Cardiac septum (tissue), 1 donor: Measurements from ENCODE around the gene GNPTG. TPM values are rescaled to one million over a fixed set of nuclear protein-coding genes. Genes with fewer than 3 reads are reported as not detected.

Experiments used
- DNase-seq: peaks from one replicate; pipeline ENCODE4 v3.0.0-alpha.2; 2020; ENCODE audit warnings: low spot score
- intact Hi-C: fragments of 100-400 bp; cut with DNase I; formaldehyde crosslinking; loops from one replicate; pipeline ENCODE4 v1.14.0; 2022
- total RNA-seq: library from RNA; stranded (reverse); fragmentation: NEBNext Ultra II Directional; extraction: Animal tissue kit (Norgen Biotek cat#: 25700); gene quantifications from one replicate; pipeline ENCODE4 v1.2.1, GENCODE V29; 2021
- donor health status: DM: no; HTN: no; CAD: no.

Gene GNPTG
- total RNA-seq, 1 donor from 2014 or later = 32.3 TPM

- no peak for DNase-seq
- intact Hi-C loops = no loop called here
These were observed 10.1 kb downstream of the GNPTG start for GRCh38 chr16:1361685-1362360.

GRCh38 chr16:1362807-1363206 lies 11.1 kb downstream of the GNPTG start:
- no peak for DNase-seq
- intact Hi-C loops = no loop called here

- DNase-seq = peak; percentile 84
- intact Hi-C loops = no loop called here
These were observed 11.8 kb downstream of the GNPTG start for GRCh38 chr16:1363501-1364041.

- intact Hi-C loops = no loop called here
- no peak for DNase-seq
These were observed 12.8 kb downstream of the GNPTG start for GRCh38 chr16:1364510-1364909.

DNA sequence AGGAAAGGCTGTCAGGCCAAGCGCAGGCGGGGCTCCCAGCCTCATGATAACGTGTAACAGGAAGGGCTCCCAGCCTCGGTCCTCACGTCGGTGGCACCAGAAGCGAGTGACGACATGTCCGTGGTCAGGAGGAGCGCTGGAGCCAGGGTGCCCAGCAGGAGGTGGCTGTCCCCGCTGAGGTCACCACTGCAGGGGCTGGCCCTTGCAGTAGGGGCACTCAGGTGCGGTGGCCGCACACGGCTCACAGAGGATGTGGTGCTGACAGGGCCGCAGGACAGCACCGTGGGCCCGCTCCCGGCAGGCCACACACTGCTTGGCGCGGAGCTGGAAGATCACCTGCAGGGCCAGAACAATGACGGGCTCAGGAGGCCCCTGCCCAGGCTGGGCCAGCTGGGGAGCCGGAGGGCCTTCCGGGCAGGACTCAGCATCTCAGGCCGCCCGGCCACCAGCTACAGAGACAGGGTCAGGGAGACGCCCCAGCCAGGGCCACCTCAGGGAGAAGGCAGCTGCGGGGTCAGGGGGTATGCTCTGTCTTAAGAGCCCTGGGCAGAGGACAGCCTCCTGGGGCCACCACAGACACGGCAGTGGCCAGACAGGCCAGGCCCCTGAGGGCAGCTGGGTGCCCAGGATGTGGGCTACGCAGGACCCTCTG lies 14.5 kb downstream of the GNPTG start:
- intact Hi-C loops = no loop called here
- no peak for DNase-seq

- DNase-seq = no peak
- intact Hi-C loops = no loop called here
These were observed 15.1 kb downstream of the GNPTG start for GRCh38 chr16:1366712-1367299.

- intact Hi-C loops = no loop called here
- DNase-seq = no peak
These were observed 15.9 kb downstream of the GNPTG start for GRCh38 chr16:1367486-1368174.

GRCh38 chr16:1371054-1371978 lies 19.6 kb downstream of the GNPTG start:
- no peak for DNase-seq
- intact Hi-C loops = no loop called here

DNA sequence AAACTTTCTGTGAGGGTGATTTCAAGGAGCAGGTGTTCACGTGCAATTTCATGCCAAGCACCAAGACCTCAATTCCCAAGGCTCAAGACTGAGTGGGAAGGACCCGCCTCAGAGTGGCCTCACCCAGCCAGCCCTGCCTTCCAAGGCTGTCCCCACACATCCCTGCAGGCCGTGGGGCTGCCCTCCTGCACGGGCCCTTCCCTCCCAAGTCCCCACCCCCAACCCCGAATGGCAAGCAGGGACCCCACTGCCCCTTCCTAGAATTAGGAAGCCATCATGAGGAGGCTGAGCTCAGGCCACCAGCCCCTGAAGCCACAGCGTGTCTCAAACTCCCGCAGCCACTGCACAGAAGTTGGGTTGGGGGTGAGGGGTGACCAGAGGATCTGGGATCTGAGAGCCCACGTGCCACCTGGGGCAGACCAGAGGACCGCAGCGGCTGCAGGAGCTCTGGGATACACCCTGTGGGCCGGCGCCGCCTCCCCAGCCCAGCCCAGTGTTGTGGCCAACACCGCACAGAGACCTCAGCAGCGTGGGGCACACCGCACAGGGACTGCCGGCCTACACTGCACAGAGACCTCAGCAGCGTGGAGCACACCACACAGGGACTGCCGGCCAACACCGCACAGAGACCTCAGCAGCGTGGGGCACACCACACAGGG lies 20.7 kb downstream of the GNPTG start:
- DNase-seq = no peak
- intact Hi-C loops = no loop called here

GRCh38 chr16:1374418-1375297 lies 22.9 kb downstream of the GNPTG start:
- intact Hi-C loops = no loop called here
- DNase-seq = no peak

- no peak for DNase-seq
- intact Hi-C loops = no loop called here
These were observed 23.5 kb downstream of the GNPTG start for GRCh38 chr16:1375298-1375640.

GRCh38 chr16:1375741-1376410 lies 24.1 kb downstream of the GNPTG start:
- intact Hi-C loops = no loop called here
- no peak for DNase-seq

- intact Hi-C loops = no loop called here
- no peak for DNase-seq
These were observed 25.8 kb downstream of the GNPTG start for GRCh38 chr16:1377406-1378010.

- intact Hi-C loops = no loop called here
- no peak for DNase-seq
These were observed 26.5 kb downstream of the GNPTG start for GRCh38 chr16:1378087-1378803.

- peak; percentile 91 for DNase-seq
- intact Hi-C loops = no loop called here
These were observed 27.1 kb downstream of the GNPTG start for GRCh38 chr16:1378804-1379303.
